Measurements from ENCODE around the gene SLC35B1.

DNA sequence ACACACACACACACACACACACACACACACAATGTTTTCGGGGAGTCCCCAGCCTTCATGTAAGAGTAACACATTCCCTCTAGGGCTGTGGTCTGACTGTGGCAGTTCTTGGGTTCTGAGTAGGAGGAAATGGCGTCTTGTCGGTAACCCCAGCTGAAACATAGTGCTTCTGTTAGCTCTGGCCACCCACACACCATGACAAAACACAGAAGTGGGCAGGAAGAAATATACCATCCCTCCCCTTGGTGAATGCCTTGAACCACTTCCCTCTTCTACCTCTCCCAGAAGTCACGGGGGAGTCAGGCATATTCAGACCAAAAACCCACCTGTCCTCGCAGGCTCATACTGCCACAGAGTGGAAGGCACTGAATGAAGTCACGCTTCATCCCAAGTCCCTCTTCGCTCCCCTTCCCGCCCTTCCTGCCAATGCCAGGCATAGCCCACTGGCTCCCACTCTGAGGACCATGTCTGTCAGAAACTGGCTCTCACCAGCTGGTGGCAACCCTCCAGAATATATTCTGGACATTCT is 11.5 kb downstream of the SLC35B1 start:
- TF ChIP-seq GATA3 (IDR thresholded peaks at IDR 0.05; ENCODE audit: low read depth, low read length) (no peak), GATA2 (IDR thresholded peaks at IDR 0.05; ENCODE audit: low read depth, low read length) (no peak)

Measured in SH-SY5Y (cell line).